H9 (cell line): Measurements from ENCODE around the gene NLRP9. TPM values are rescaled to one million over a fixed set of nuclear protein-coding genes. Genes with fewer than 3 reads are reported as not detected.

ENCODE experiments used
- DNase-seq: peaks from one replicate; pipeline ENCODE4 v3.0.0-alpha.2; 2017
- H2AFZ ChIP-seq: one replicate; pipeline ENCODE4 v1.6.1; 2013; ENCODE audit warnings: mild to moderate bottlenecking, low read length, control low read depth, moderate library complexity
- H2AK5ac ChIP-seq: 2 replicates; pipeline ENCODE4 v1.6.1; 2013; ENCODE audit warnings: low read length, control low read depth, mixed read lengths; ENCODE audit not compliant: insufficient read length
- H2BK120ac ChIP-seq: one replicate; pipeline ENCODE4 v1.6.1; 2013; ENCODE audit warnings: low read depth, mild to moderate bottlenecking, low read length, control low read depth, inconsistent platforms; ENCODE audit not compliant: poor library complexity, severe bottlenecking
- H2BK12ac ChIP-seq: 2 replicates; pipeline ENCODE4 v1.6.1; 2013; ENCODE audit warnings: low read length, control low read depth, mixed read lengths, low read depth; ENCODE audit not compliant: insufficient read length
- H2BK15ac ChIP-seq: 2 replicates; pipeline ENCODE4 v1.6.1; 2013; ENCODE audit warnings: low read depth, low read length, control low read depth
- H2BK20ac ChIP-seq: one replicate; pipeline ENCODE4 v1.6.1; 2013; ENCODE audit warnings: low read depth, mild to moderate bottlenecking, low read length, control low read depth, inconsistent platforms; ENCODE audit not compliant: poor library complexity, severe bottlenecking
- H2BK5ac ChIP-seq: 2 replicates; pipeline ENCODE4 v1.6.1; 2013; ENCODE audit warnings: low read length, control low read depth, mixed read lengths; ENCODE audit not compliant: insufficient read length
- H3K14ac ChIP-seq: 2 replicates; pipeline ENCODE4 v1.6.1; 2013; ENCODE audit warnings: low read length, control low read depth; ENCODE audit not compliant: insufficient read depth
- H3K18ac ChIP-seq: 2 replicates; pipeline ENCODE4 v1.6.1; 2013; ENCODE audit warnings: low read depth, mild to moderate bottlenecking, mixed read lengths, low read length, control low read depth; ENCODE audit not compliant: insufficient read length
- H3K23ac ChIP-seq: 2 replicates; pipeline ENCODE4 v1.6.1; 2013; ENCODE audit warnings: low read length, control low read depth, mixed read lengths, low read depth; ENCODE audit not compliant: insufficient read length
- H3K23me2 ChIP-seq: 2 replicates; pipeline ENCODE4 v1.6.1; 2013; ENCODE audit warnings: low read depth, mild to moderate bottlenecking, mixed read lengths, low read length, control low read depth; ENCODE audit not compliant: insufficient read length, poor library complexity, severe bottlenecking
- H3K27ac ChIP-seq: 2 replicates; pipeline ENCODE4 v1.5.1; 2013; ENCODE audit warnings: low read length, control low read depth, mixed read lengths, low read depth; ENCODE audit not compliant: insufficient read length
- H3K27me3 ChIP-seq: 2 replicates; pipeline ENCODE4 v1.6.1; 2013; ENCODE audit warnings: low read length, control low read depth, inconsistent platforms; ENCODE audit not compliant: insufficient read depth
- H3K4ac ChIP-seq: 2 replicates; pipeline ENCODE4 v1.6.1; 2013; ENCODE audit warnings: low read depth, mild to moderate bottlenecking, control low read depth, inconsistent platforms, low read length, moderate library complexity
- H3K4me1 ChIP-seq: 2 replicates; pipeline ENCODE4 v1.6.1; 2013; ENCODE audit warnings: low read length, control low read depth, inconsistent platforms; ENCODE audit not compliant: insufficient read depth
- H3K4me2 ChIP-seq: 2 replicates; pipeline ENCODE4 v1.6.1; 2013; ENCODE audit warnings: low read length, control low read depth, mixed read lengths; ENCODE audit not compliant: insufficient read length, insufficient read depth
- H3K56ac ChIP-seq: 2 replicates; pipeline ENCODE4 v1.6.1; 2013; ENCODE audit warnings: low read depth, mild to moderate bottlenecking, mixed read lengths, low read length, control low read depth; ENCODE audit not compliant: insufficient read length
- H3K79me1 ChIP-seq: 2 replicates; pipeline ENCODE4 v1.6.1; 2013; ENCODE audit warnings: low read depth, mild to moderate bottlenecking, moderate library complexity, low read length, control low read depth, inconsistent platforms; ENCODE audit not compliant: insufficient read depth, poor library complexity, severe bottlenecking
- H3K79me2 ChIP-seq: 2 replicates; pipeline ENCODE4 v1.6.1; 2013; ENCODE audit warnings: low read length, control low read depth, inconsistent platforms; ENCODE audit not compliant: insufficient read depth
- H3K9ac ChIP-seq: 2 replicates; pipeline ENCODE4 v1.6.1; 2013; ENCODE audit warnings: low read length, control low read depth, mixed read lengths; ENCODE audit not compliant: insufficient read length; ENCODE audit errors: extremely low read depth
- H3K9me3 ChIP-seq: one replicate; pipeline ENCODE4 v1.6.1; 2013; ENCODE audit warnings: low read depth, low read length, inconsistent platforms; ENCODE audit not compliant: control insufficient read depth
- H3T11ph ChIP-seq: one replicate; pipeline ENCODE4 v1.6.1; 2013; ENCODE audit warnings: mild to moderate bottlenecking, low read length, control low read depth, inconsistent platforms
- H4K20me1 ChIP-seq: one replicate; pipeline ENCODE4 v1.6.1; 2013; ENCODE audit not compliant: control insufficient read depth, insufficient read length, insufficient read depth
- H4K5ac ChIP-seq: 2 replicates; pipeline ENCODE4 v1.6.1; 2013; ENCODE audit warnings: low read depth, mild to moderate bottlenecking, mixed read lengths, low read length, control low read depth; ENCODE audit not compliant: insufficient read length
- H4K8ac ChIP-seq: replicated peaks from 2 replicates; pipeline ENCODE4 v1.6.1; 2013; ENCODE audit warnings: low read length, control low read depth, mixed read lengths, low read depth; ENCODE audit not compliant: insufficient read length
- H4K91ac ChIP-seq: 2 replicates; pipeline ENCODE4 v1.6.1; 2013; ENCODE audit warnings: low read depth, mild to moderate bottlenecking, moderate library complexity, mixed read lengths, low read length, control low read depth; ENCODE audit not compliant: insufficient read length
- H3K27ac Mint-ChIP-seq, 3 experiments: 2 replicates in 2 of 3; 3 replicates in 1 of 3; pipeline ENCODE4 v1.8.0; 2020 to 2021; ENCODE audit warnings: mixed read lengths in 3 of 3, mild to moderate bottlenecking in 1 of 3, moderate library complexity in 1 of 3
- H3K27me3 Mint-ChIP-seq: 2 replicates; pipeline ENCODE4 v1.8.0; 2021; ENCODE audit warnings: low read depth, mild to moderate bottlenecking, moderate library complexity, mixed read lengths
- H3K36me3 Mint-ChIP-seq, 3 experiments: 2 replicates in 2 of 3; 3 replicates in 1 of 3; pipeline ENCODE4 v1.8.0; 2020 to 2021; ENCODE audit warnings: low read depth in 3 of 3, mixed read lengths in 3 of 3; ENCODE audit not compliant: insufficient read depth in 1 of 3
- H3K4me1 Mint-ChIP-seq, 2 experiments: 2 replicates each; pipeline ENCODE4 v1.8.0; 2020; ENCODE audit warnings: mixed read lengths in 2 of 2
- H3K4me3 Mint-ChIP-seq, 2 experiments: 2 replicates in 1 of 2; 3 replicates in 1 of 2; pipeline ENCODE4 v1.8.0; 2020 to 2021; ENCODE audit warnings: mild to moderate bottlenecking in 2 of 2, mixed read lengths in 2 of 2, moderate library complexity in 1 of 2
- H3K9me3 Mint-ChIP-seq, 2 experiments: 2 replicates in 1 of 2; 3 replicates in 1 of 2; pipeline ENCODE4 v1.8.0; 2020; ENCODE audit warnings: mild to moderate bottlenecking in 2 of 2, mixed read lengths in 2 of 2, moderate library complexity in 1 of 2
- WGBS: extraction: QIAGEN DNeasy Blood & Tissue Kit; methylation state at CpG from one replicate; pipeline ENCODE4 v1.1.7; 2013; ENCODE audit warnings: missing lambda C conversion rate, low lambda C conversion rate, mixed read lengths; ENCODE audit not compliant: insufficient read length; ENCODE audit errors: extremely low coverage; 5-methylcytosine and 5-hydroxymethylcytosine counted together
- total RNA-seq: library from RNA; stranded (reverse); gene quantifications from 2 replicates; pipeline ENCODE4 v1.2.1, GENCODE V29; 2021
- TF ChIP-seq, protein P1 (sequence below): fragments of 200-600 bp; sonication (generic); conservative IDR thresholded peaks from 3 replicates; pipeline ENCODE4 v1.8.0; 2021; ENCODE audit warnings: antibody characterized with exemption, mild to moderate bottlenecking

Gene NLRP9
- total RNA-seq, 1 experiment from 2014 or later, result not detected

- Histone ChIP-seq H3K9me3 (no peaks in the 10 kb centered on the region), H4K20me1 (no peaks in the 10 kb centered on the region), H3K56ac (no peak overlapping the region), H3K4me2 (no peak overlapping the region), H2BK120ac (no peak overlapping the region), H3K23me2 (no peaks in the 10 kb centered on the region), H4K8ac (no peak overlapping the region), H2BK20ac (no peak overlapping the region), H3K79me2 (0 out of 2 replicates have a peak, but pooled peaks cover 1% of the 10 kb centered on the region), H2AK5ac (no peak overlapping the region), H3K18ac (no peak overlapping the region), H2BK12ac (no peak overlapping the region), H3K23ac (no peak overlapping the region), H3T11ph (no peak overlapping the region), H4K91ac (no peak overlapping the region), H3K14ac (no peak overlapping the region), H3K79me1 (no peaks in the 10 kb centered on the region), H3K27ac (no peak overlapping the region), H2BK5ac (no peak overlapping the region), H3K9ac (no peak overlapping the region), H3K27me3 (no peaks in the 10 kb centered on the region), H2AFZ (no peak overlapping the region), H3K4ac (no peak overlapping the region), H4K5ac (no peak overlapping the region), H3K4me1 (no peaks in the 10 kb centered on the region), H2BK15ac (no peak overlapping the region)
- Mint-ChIP-seq H3K4me1 (no peaks in the 10 kb centered on the region), H3K27me3 (no peaks in the 10 kb centered on the region), H3K27ac (no peak overlapping the region; a peak in 2 of 7 replicates), H3K4me3 (no peak overlapping the region), H3K9me3 (no peaks in the 10 kb centered on the region; a peak in 1 of 5 replicates), H3K36me3 (peaks cover 29 to 64% (median 48%) of the 10 kb centered on the region in 3 experiments)
- no CpG with 5 or more reads among the region's 29 CpGs for WGBS
- TF ChIP-seq, protein P1, sequence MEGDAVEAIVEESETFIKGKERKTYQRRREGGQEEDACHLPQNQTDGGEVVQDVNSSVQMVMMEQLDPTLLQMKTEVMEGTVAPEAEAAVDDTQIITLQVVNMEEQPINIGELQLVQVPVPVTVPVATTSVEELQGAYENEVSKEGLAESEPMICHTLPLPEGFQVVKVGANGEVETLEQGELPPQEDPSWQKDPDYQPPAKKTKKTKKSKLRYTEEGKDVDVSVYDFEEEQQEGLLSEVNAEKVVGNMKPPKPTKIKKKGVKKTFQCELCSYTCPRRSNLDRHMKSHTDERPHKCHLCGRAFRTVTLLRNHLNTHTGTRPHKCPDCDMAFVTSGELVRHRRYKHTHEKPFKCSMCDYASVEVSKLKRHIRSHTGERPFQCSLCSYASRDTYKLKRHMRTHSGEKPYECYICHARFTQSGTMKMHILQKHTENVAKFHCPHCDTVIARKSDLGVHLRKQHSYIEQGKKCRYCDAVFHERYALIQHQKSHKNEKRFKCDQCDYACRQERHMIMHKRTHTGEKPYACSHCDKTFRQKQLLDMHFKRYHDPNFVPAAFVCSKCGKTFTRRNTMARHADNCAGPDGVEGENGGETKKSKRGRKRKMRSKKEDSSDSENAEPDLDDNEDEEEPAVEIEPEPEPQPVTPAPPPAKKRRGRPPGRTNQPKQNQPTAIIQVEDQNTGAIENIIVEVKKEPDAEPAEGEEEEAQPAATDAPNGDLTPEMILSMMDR, result no peak
- no peak for DNase-seq
These were observed 51.7 kb downstream of the NLRP9 start for GRCh38 chr19:55686311-55687050.
